Measurements from ENCODE around the gene SFXN3.

DNA sequence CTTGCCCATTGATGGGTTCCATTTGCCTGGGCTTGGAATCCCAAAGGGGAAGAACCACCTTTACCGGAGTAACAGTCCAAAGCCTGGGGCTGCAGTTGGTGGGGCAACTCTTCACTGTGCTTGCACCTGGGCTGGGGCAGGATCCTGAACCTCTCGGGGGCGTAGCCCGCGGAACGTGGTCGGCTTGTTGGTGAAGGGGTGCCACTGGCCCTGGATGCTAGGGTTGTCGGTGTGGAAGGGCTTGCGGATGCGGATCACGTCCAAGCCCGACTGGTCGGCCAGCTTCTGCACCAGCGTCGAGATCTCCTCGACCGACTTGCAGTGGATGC is 44.4 kb upstream of the SFXN3 start:
- TF ChIP-seq, protein P1, sequence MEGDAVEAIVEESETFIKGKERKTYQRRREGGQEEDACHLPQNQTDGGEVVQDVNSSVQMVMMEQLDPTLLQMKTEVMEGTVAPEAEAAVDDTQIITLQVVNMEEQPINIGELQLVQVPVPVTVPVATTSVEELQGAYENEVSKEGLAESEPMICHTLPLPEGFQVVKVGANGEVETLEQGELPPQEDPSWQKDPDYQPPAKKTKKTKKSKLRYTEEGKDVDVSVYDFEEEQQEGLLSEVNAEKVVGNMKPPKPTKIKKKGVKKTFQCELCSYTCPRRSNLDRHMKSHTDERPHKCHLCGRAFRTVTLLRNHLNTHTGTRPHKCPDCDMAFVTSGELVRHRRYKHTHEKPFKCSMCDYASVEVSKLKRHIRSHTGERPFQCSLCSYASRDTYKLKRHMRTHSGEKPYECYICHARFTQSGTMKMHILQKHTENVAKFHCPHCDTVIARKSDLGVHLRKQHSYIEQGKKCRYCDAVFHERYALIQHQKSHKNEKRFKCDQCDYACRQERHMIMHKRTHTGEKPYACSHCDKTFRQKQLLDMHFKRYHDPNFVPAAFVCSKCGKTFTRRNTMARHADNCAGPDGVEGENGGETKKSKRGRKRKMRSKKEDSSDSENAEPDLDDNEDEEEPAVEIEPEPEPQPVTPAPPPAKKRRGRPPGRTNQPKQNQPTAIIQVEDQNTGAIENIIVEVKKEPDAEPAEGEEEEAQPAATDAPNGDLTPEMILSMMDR (IDR thresholded peaks at IDR 0.05) = no peak
- no peak for TF ChIP-seq POLR2A (IDR thresholded peaks at IDR 0.05)

Measured in sigmoid colon (tissue), 3 donors.